ENCODE measurements around the gene MPST.
"Not testable (repeated sequence)": the region's sequence is repeated elsewhere in the genome, so short reads cannot be mapped to it uniquely, and the experiment has no call there.

Gene MPST

DNA sequence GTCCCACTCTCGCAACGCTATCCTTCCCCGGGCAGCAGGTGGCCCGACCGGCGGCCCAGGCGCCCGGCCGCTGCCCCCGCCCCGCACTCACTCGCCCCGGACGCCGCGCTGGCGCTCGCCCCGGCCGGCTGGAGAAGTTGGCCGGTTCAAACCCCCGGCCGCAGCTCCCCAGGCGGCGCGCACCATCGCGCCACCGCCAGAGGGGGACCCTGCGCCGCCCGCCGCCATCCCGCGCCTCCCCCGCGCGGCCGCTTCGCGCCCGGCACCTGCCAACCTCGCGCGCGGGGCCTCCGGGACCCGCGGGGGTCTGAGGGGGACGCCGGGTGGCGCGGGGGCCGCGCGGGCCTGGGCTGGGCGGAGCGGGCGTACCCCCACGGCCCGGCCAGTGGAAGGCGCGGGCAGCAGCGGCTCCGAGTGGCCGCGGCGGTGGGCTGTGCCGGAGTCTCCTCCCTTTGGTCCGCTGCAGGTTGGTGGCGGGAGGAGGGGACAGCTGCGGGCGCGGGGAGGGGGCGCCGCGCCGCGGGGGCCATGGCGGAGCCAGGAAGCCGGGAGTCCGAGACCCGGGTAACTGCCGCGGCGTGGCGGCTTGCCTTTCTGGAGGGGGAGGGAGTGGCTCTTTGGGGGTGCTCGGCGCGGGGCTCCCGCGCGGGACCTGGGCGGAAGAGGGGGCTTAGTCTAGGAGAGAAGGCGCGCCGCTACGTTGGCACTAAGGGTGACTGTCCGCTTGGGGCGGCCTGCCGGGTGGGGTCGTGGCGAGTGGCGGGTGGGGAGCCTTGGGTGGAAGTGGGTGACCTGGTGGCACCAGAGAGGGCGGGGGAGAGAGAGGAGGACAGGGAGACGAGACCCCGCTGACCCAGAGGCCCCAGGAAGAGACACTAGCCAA lies at the start of gene MPST, which contains the start of gene TST:
MPST (plus strand) TSS at position 434 of the 883 bp plus-strand sequence; CDS start at position 529, 95 bp downstream.
TST (minus strand) TSS at position 139 of the 883 bp plus-strand sequence. CDS start 715 bp downstream, outside the sequence.
- peak; percentile 91 for DNase-seq (ENCODE audit: low spot score)

DNA sequence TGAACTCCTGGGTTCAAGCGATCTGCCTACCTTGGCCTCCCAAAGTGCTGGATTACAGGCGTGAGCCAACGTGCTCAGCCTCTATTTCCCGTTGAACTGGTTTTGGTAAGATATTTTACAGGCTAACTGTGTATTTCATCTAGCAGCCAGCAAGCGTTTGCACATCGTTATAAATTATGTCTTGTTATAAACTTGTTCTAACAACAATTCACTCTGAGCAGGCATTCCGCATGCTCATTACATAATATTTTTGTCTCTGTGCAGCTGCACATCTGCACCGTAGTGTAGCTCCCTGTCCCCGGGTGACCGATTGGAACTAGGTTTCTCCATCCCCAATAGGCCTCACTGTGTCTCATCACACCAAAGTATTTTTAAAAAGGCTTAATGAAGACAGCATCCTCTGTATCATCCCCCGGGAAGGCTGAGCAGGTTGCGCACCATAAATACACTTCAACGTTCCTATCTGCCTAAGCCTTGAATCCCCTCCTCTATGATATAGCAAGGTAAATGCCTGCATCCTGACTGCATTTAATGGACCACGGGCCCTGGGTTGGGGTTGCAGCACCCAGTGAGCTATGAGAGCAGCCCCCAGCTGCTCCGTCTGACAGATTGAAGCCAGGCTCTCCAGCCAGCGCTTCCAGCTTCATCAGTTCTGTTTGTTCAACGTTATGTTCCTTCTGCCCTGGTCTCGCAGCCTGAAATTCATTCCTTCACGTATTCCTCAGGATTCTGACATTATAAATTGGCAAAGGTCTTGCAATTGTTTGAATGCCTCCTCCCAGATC lies 48.0 kb upstream of the MPST start:
- DNase-seq (ENCODE audit: low spot score) = no peak

DNA sequence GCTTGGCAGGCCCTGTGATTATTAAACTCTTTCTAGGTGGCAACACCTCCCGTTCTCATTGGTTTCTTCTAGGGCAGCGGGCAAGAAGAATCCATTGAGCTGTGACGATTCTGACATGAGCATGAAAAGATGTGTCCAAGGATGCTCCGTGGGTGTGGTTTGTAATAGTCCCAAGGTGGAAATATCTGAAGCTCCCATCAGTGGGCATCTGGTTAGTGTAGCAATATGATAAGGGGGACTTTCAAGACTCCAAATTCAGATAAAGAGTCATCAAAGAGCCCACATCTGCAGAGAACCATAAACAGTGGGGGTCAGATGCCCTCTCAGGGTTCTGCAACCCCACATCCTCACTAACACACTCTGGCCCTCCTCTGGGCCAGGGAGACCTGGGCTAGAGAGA lies 42.9 kb upstream of the MPST start:
- DNase-seq (ENCODE audit: low spot score) = no peak

DNA sequence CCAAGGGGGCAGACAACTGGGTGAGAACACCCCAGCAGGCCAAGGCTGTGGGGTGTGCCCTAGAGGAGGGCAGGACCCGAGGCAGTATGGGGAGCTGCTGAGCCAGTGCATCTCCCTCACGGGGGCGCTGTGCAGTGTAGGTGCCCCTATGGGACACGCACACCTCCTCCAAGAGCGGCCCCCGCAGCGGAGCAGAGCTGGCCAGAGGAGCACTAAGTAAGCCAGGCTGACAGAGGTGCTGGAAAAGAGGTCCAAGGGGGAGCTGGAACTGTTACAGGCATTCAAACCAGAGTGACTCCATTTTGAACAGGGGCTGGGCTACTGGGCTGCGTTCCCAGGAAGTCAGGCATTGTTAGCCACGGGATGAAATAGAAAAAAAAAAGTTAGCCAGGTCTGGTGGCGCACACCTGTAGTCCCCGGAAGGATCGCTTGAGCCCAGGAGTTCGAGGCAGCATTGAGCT lies 42.1 kb upstream of the MPST start:
- peak; percentile 83 for DNase-seq (ENCODE audit: low spot score)

DNA sequence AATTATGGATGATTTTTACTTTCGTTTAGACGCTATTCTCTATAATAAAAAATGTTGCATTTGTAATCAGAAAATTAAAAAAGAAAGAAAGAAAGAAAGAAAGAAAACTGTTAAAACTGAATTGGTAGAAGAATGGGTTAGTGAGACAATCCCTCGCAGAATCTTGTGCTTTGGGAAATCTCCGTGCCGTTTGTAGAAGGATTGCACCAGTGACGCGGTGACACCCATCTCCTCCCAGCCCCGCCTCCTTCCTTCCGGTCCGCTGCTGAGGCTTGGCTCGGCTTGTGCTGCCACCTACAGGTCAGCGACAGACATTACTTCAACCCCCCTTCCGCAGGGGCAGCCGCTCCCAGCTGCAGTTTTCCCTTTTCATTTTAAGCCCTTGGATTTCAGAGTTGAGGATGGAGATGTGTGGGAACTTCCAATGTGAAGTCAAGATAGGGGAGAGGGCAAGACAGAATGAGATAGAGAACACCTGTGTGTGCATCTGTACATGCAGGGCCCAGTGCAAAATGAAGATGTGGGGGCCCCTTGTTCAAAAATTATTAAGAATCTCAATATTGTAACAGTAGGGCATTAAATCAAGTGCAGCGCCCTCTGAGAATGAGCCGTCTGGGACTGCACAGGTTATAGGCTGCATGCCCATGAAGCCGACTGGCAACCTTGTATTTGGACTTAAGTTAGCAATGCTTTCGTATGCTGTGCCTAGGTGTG lies 41.4 kb upstream of the MPST start:
- DNase-seq (ENCODE audit: low spot score) = peak; percentile 95

DNA sequence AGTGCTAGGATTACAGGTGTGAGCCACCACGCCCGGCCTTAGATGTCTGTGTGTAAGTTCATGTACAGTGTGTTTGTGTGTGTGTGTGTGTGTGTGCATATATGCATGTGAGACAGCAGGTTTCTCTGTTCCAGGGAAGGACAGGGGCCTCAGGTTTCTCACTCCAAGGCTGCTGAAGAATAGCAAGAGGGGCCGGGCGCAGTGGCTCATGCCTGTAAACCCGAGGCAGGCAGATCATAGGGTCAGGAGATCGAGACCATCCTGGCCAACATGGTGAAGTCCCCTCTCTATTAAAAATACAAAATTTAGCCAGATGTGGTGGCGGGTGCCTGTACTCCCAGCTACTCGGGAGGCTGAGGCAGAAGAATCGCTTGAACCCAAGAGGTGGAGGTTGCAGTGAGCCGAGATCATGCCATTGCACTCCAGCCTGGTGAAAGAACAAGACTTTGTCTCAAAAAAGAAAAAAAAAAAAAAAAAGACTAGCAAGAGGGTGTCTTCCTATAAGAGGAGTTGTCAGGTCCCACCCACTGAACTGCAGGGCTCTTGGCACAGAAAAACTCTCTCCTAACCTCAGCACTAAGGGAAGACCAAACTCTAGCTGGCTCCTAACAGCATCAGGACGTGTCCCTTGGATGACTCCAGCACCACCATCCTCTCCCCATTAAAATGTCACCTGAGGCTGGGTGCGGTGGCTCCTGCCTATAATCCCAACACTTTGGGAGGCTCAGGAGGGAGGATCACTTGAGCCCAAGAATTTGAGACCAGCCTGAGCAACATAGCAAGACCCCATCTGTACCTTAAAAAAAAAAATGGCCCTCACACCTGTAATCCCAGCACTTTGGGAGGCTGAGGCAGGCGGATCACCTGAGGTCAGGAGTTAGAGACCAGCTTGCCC lies 40.3 kb upstream of the MPST start:
- no peak for DNase-seq (ENCODE audit: low spot score)

DNA sequence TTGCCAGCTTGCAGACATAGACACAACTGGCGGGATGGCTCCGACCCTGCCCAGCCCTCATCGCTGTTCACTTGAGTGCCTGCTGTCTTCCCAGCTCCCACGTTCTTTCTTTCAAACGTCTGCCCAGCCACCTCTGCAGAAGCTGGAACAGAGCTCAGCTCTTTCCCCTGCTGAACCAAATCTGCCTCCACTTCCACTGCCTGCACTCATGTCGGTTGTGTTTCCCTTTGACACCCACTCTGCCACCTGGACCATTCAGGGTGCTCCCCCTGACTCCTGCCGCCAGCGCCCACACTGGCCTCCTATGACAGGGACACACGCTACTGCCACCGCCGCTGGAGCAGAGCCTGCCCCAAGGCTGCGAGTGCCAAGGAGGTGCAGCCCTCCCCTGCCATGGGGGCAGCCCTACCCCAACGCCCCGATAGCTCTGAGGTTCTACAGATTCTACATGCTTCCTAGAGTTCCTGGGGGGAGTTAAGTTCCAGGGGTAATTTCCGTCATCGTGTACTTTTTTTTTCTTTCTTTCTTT lies 38.2 kb upstream of the MPST start:
- DNase-seq (ENCODE audit: low spot score) = no peak

DNA sequence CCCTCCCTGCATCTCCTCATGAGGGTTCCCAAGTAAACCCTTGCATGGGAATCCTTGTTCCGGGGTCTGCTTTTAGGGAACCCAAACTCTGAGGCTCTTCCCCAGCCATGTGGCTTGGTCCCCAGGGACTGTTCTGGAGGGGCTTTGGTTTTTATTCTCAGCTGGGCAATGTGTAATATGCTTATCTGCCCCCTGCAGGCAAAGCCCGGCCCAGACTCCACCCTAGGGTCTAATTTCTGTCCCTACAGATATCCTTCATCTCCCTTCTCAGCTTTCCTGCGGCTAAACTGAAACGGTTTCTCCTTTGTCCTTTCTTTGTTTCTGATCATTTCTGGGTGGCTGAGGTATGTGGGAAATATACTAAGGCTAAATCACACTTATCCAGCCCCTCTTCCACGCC lies 37.4 kb upstream of the MPST start:
- no peak for DNase-seq (ENCODE audit: low spot score)

DNA sequence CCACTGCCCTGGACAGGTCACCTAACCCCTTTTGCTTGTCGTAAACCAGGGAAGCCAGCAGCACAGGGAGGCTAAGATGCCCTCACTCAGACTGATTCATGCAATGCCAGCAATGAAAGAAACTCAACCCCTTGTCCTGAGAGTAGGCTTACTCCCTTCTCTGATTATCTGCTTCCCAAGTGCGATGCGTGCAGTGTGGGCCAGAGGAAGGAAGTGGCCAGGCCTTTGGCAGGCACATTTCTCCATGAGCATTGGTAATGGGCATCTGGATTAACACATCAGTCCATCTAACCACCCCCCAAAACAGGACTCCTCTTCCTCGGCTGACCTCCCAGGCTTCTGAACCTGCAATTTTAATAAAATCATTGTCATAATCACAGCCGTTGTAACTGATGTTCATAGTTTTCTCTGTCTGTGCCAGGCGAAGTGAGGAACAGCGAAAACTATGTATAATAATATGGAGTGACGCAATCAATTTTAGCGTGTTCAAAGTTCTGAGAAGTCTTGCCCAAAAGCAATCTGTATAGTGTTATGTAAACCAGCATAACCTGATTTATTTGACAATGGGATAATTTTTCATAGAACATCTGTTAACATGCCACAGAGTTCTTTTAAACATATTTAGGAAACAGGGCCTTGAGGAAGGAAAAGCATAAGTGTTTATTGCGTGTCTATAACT lies 34.2 kb upstream of the MPST start:
- no peak for DNase-seq (ENCODE audit: low spot score)

DNA sequence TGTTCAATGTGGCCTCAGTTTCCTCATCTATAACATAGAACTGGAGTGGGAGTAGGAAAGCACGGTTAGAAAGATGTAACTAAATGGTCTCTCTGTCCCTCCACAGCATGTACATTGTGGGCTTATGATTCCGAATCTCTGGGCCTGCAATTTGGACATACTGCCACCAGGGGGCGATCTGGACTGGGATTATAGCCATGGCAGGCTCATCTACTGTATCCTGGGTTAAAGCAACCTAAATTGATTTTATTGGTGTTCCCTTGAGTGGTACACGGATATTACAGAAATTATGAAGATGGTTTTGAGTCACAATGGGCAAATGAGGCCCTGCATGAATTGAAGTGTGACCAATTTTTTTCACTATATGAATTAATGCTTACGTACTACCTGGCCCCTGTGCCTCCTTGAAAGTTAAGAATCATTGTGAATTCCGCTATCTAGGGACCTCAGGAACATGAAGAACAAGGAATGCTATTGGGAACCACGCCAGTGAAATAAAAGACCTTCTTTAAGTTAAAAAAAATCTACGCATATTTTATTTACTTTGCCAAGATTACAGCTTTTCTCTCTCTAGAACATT lies 33.2 kb upstream of the MPST start:
- peak; percentile 68 for DNase-seq (ENCODE audit: low spot score)

DNA sequence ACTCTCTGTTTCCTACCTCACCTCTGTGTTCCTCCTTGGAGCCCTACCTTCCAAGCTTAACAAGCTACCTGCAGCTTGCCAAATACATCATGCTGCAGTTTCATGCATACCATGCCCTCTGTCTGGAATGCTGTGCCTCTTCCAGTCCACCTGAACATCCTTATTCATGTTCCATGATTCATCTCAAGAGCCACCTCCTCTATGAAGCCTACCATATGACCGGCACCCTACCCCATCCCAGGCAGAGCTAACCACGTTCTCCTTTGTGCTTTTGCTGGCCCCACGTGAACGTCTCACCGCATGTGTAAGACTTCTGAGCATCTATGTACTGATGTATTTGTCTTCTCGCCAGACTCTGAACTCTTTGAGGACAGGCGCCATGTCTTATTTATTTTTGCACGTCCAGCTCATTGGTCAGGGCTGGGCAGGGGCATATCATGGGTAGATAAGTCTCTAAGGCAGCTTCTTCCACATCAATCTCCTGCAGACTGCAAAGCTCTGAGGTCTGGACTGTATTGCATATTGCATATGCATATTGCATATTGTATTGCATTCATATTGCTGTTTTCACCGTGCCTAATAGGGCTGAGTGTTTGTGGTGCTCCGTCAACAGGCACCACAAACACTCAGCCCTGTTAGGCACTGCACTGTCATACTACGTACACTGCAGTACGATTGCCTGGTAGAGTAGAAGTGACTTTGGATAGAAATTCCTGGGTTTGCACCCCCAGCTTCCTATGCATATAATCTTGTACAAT lies 31.3 kb upstream of the MPST start:
- no peak for DNase-seq (ENCODE audit: low spot score)

DNA sequence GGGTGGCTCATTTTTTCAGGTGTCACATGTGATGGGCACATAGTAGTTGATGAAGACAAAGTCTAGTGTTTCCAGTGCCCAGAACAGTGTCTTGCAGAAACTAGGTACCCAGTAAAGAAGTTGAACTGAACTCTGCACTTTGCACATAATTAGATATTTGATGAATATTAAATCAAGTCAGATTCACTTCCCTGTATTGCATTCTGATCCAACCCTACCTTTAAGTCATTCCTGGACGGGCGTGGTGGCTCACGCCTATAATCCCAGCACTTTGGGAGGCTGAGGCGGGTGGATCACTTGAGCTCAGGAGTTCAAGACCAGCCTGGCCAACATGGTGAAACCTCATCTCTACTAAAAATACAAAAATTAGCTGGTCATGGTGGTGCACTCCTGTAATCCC lies 30.5 kb upstream of the MPST start:
- DNase-seq (ENCODE audit: low spot score) = not testable (repeated sequence)

DNA sequence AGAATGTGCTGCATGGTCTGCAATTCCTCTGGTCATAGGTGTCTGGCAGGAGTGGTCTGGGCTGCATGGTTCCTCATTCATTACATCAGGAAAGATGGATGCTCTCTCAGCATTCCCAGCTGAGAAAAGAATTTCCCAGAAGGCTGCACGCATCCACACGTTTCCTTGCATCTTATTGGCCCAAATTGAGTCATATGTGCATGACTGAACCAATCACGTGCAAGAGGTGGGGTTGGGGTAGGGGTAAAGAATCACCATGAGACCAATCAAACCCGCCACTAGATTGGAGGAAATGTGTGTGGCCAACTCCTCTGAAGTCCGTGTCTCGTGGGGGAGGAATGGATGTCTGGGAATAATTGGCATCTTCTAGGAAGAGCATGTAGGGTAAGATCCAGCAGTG lies 29.1 kb upstream of the MPST start:
- DNase-seq (ENCODE audit: low spot score) = no peak

DNA sequence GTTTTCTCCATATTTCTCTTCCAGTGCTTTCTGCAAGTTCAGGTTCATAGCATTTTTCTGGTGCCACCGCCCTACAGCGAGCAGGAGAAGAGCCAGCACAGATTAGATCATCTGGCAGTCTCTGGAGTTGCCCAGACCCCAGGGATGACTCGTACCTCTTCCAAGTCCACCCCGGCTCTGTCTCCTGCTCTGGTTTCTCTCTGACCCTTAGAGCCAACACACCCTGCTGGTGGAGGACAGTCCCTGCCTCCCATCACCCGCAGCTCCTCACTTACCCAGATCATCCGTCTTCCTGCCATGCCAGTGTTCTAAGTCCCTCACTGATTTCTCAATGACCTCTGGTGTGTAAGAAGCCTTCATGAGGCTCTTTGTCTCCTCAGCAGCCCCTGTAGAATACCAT lies 28.3 kb upstream of the MPST start:
- DNase-seq (ENCODE audit: low spot score) = peak; percentile 27

DNA sequence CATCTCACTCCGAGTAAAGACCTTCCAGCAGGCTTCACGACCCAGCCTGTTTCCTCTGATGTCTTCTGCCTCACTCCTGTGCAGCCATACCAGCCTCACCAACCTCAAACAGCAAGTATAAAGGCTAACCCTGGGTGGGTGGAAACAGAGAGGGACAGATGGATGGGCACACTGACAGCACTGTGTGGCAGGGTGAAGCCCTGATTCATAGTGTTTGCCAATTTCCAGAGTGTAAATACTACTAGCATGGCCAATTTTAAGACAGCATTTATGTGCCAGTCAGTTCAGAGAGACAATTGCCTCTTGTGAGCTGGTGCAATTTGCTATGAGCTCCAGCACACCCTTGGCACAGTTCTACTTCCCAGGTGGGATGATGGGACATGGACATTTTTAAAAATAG lies 21.8 kb upstream of the MPST start:
- no peak for DNase-seq (ENCODE audit: low spot score)

DNA sequence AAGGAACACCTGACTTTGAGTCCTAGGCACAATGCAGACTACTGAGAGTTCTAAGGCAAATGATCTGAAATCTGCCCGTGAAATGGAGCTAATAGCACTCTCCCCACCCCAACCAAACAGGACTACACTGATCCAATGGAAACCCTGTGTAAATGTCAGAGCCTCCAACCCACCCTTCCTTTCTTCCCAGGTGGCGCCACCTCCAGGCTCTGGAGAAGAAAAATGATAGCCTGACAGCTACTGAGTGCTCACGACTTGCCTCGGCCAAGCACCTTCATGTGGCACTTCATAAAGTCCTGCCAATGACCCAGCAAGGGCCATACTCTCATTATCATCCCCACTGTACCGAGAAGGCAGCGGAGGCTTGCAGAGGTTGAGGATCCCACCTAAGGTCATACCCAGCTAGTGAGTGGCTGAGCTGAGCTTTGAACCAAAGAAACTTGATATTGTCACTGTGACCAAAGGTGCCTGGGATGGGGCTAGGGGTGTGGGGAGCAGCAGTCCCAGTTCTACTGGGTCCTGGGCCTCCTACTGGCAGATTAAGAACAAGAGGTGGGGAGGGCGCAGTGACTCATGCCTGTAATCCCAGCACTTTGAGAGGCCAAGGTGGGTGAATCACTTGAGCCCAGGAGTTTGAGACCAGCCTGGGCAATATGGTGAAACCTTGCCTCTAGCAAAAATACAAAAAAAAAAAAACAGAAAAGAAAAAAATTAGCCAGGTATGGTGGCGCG lies 20.8 kb upstream of the MPST start:
- no peak for DNase-seq (ENCODE audit: low spot score)

DNA sequence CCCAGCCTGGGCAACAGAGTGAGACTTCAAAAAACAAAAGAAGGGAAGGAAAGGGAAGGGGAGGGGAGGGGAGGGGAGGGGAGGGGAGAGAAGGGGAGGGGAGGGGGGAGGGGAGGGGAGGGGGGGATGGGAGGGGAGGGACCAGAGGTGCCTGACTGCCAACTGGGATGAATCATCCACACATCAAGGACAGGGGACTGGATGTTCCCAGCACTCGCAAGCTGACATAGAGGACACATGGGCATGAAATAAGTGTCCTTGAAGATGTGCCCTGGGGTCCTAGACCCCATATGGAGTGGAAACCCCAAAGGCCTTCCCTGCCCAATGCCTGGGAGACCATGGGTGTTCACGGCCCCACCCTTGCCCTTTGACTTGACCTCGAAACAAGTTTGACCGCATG lies 20.1 kb upstream of the MPST start:
- no peak for DNase-seq (ENCODE audit: low spot score)

DNA sequence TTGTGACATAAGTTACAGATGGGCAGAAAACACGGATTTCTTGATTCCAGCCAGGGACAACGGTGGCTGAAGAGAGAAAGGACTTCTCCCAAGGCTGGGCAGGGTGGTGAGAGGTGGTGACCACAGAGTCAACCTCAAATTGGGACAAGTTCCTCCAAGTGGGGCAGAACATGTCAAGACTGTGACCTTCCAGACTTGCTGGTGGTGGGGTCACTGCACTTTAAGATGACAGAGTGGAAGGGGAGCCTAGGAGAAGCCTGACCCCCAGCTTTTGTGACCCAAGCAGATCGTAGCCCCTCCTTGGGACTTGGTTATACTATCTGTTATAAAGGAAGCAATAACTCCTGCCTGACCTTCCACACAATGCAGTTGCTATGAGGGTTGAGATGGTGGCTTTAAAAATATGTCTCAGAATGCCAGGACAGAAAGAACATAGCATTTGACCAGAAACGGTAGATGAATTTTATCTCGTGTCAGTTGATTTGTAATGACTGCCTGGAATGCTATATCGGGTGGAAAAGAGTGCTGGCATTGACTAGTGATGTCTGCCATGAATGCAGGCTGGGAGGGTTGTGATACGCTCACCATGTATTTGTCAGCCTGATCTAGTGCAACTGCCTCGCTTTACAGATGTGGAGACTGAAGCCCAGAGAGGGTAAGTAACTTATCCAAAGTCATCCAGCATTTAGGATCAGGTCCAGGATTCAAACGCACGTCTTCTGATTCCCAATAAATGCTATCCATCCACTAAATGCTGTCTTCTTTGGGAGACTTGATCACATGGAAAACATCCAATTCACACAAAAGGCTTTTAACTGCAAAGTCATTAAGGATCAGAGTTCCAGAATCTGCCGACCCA lies 18.6 kb upstream of the MPST start:
- no peak for DNase-seq (ENCODE audit: low spot score)

Data from iPS-NIHi11 (cell line).